ENCODE results near the gene SLC16A7. TPM values are rescaled to one million over a fixed set of nuclear protein-coding genes. Genes with fewer than 3 reads are reported as not detected.

Gene SLC16A7
- total and polyA plus RNA-seq, 9 of the 15 experiments (the other 6 are each of a cell fraction or from before 2014, with no cell fraction given): 0.18 TPM; not detected in 8

GRCh38 chr12:59733200-59733599 is 137.4 kb downstream of the SLC16A7 start (continued):
- TF ChIP-seq HDAC8 (tag; IDR thresholded peaks at IDR 0.05): no peak
- no peak for TF ChIP-seq SMARCB1 (IDR thresholded peaks at IDR 0.05; ENCODE audit: insufficient read length, low read depth)
- TF ChIP-seq BRCA1 (IDR thresholded peaks at IDR 0.05): no peak
- TF ChIP-seq BRCA1 (CRISPR knock-in tag; IDR thresholded peaks at IDR 0.05): no peak
- TF ChIP-seq NCOA1 (IDR thresholded peaks at IDR 0.05; ENCODE audit: low read depth): no peak
- TF ChIP-seq ELF1 (tag; IDR thresholded peaks at IDR 0.05): no peak

- no TSS peak for BruUV-seq (replicated peaks)
- no peak for FAIRE-seq
- ChIA-PET CTCF (ENCODE audit: low intra/inter-chr PET ratio) (no interaction called here), POLR2A (no interaction called here)
- Histone ChIP-seq H3K36me3 (ENCODE audit: control insufficient read depth, insufficient read depth, low read length) (no peaks in the 10 kb centered on the region), H3K79me2 (ENCODE audit: control insufficient read depth, insufficient read depth, low read length) (no peaks in the 10 kb centered on the region), H3K4me3 (no peak overlapping the region), H3K9me3 (replicated peaks; ENCODE audit: control insufficient read depth, insufficient read depth, low read depth, low read length) (no peaks in the 10 kb centered on the region), H3K4me2 (ENCODE audit: insufficient read depth, low read length) (no peak overlapping the region), H3K27me3 (ENCODE audit: control insufficient read depth in 2 of 2, insufficient read depth in 2 of 2, low read length in 2 of 2) (no peaks in the 10 kb centered on the region), H3K27ac (ENCODE audit: extremely low read depth, low read depth, low read length) (no peak overlapping the region), H2AFZ (ENCODE audit: low read depth, low read length) (no peak overlapping the region), H3K9me1 (ENCODE audit: control insufficient read depth, insufficient read depth, low read length) (no peaks in the 10 kb centered on the region), H3K9ac (ENCODE audit: insufficient read depth in 1 of 2, low read depth in 2 of 2, low read length in 2 of 2) (no peak overlapping the region), H4K20me1 (replicated peaks; ENCODE audit: control insufficient read depth, insufficient read depth, low read length) (no peaks in the 10 kb centered on the region), H3K4me1 (replicated peaks in 1 of 2; ENCODE audit: control insufficient read depth in 2 of 2, insufficient read depth in 2 of 2, low read length in 2 of 2) (no peaks in the 10 kb centered on the region)
- DNase-seq (ENCODE audit: extremely low read depth in 1 of 4, low spot score in 3 of 4): no peak
- in situ Hi-C loops (cut with MboI) (no loop called here), intact Hi-C loops (cut with micrococcal nuclease) (no loop called here)
- 0% methylated on average over 1 of the region's 1 CpG for WGBS (ENCODE audit: insufficient coverage, low coverage, missing lambda C conversion rate)
- no peak for ATAC-seq
- TF ChIP-seq PRDM10 (IDR thresholded peaks at IDR 0.05; ENCODE audit: partially characterized antibody): no peak
- no peak for TF ChIP-seq ZNF253 (CRISPR knock-in tag; conservative IDR thresholded peaks at IDR 0.05)
- TF ChIP-seq ZBTB5 (IDR thresholded peaks at IDR 0.05): no peak
- TF ChIP-seq TFAM (CRISPR knock-in tag; conservative IDR thresholded peaks at IDR 0.05): no peak
- no peak for TF ChIP-seq SAFB2 (IDR thresholded peaks at IDR 0.05; ENCODE audit: borderline replicate concordance, low read depth, low read length, severe bottlenecking)
- no peak for TF ChIP-seq ELF2 (CRISPR knock-in tag; IDR thresholded peaks at IDR 0.05)
- no peak for TF ChIP-seq ZNF76 (CRISPR knock-in tag; IDR thresholded peaks at IDR 0.05; ENCODE audit: borderline replicate concordance)
- no peak for TF ChIP-seq MLLT1 (IDR thresholded peaks at IDR 0.05)
These were observed 138.5 kb downstream of the SLC16A7 start for GRCh38 chr12:59734371-59734770.
